H9 (cell line): ENCODE results near the gene TNIP3. TPM values are rescaled to one million over a fixed set of nuclear protein-coding genes. Genes with fewer than 3 reads are reported as not detected.

Experiments used
- DNase-seq: peaks from one replicate; pipeline ENCODE4 v3.0.0-alpha.2; 2017
- H2AFZ ChIP-seq: one replicate; pipeline ENCODE4 v1.6.1; 2013; ENCODE audit warnings: mild to moderate bottlenecking, low read length, control low read depth, moderate library complexity
- H2AK5ac ChIP-seq: 2 replicates; pipeline ENCODE4 v1.6.1; 2013; ENCODE audit warnings: low read length, control low read depth, mixed read lengths; ENCODE audit not compliant: insufficient read length
- H2BK120ac ChIP-seq: one replicate; pipeline ENCODE4 v1.6.1; 2013; ENCODE audit warnings: low read depth, mild to moderate bottlenecking, low read length, control low read depth, inconsistent platforms; ENCODE audit not compliant: poor library complexity, severe bottlenecking
- H2BK12ac ChIP-seq: 2 replicates; pipeline ENCODE4 v1.6.1; 2013; ENCODE audit warnings: low read length, control low read depth, mixed read lengths, low read depth; ENCODE audit not compliant: insufficient read length
- H2BK15ac ChIP-seq: 2 replicates; pipeline ENCODE4 v1.6.1; 2013; ENCODE audit warnings: low read depth, low read length, control low read depth
- H2BK20ac ChIP-seq: one replicate; pipeline ENCODE4 v1.6.1; 2013; ENCODE audit warnings: low read depth, mild to moderate bottlenecking, low read length, control low read depth, inconsistent platforms; ENCODE audit not compliant: poor library complexity, severe bottlenecking
- H2BK5ac ChIP-seq: 2 replicates; pipeline ENCODE4 v1.6.1; 2013; ENCODE audit warnings: low read length, control low read depth, mixed read lengths; ENCODE audit not compliant: insufficient read length
- H3K14ac ChIP-seq: 2 replicates; pipeline ENCODE4 v1.6.1; 2013; ENCODE audit warnings: low read length, control low read depth; ENCODE audit not compliant: insufficient read depth
- H3K18ac ChIP-seq: 2 replicates; pipeline ENCODE4 v1.6.1; 2013; ENCODE audit warnings: low read depth, mild to moderate bottlenecking, mixed read lengths, low read length, control low read depth; ENCODE audit not compliant: insufficient read length
- H3K23ac ChIP-seq: 2 replicates; pipeline ENCODE4 v1.6.1; 2013; ENCODE audit warnings: low read length, control low read depth, mixed read lengths, low read depth; ENCODE audit not compliant: insufficient read length
- H3K23me2 ChIP-seq: 2 replicates; pipeline ENCODE4 v1.6.1; 2013; ENCODE audit warnings: low read depth, mild to moderate bottlenecking, mixed read lengths, low read length, control low read depth; ENCODE audit not compliant: insufficient read length, poor library complexity, severe bottlenecking
- H3K27ac ChIP-seq: 2 replicates; pipeline ENCODE4 v1.5.1; 2013; ENCODE audit warnings: low read length, control low read depth, mixed read lengths, low read depth; ENCODE audit not compliant: insufficient read length
- H3K27me3 ChIP-seq: 2 replicates; pipeline ENCODE4 v1.6.1; 2013; ENCODE audit warnings: low read length, control low read depth, inconsistent platforms; ENCODE audit not compliant: insufficient read depth
- H3K4ac ChIP-seq: 2 replicates; pipeline ENCODE4 v1.6.1; 2013; ENCODE audit warnings: low read depth, mild to moderate bottlenecking, control low read depth, inconsistent platforms, low read length, moderate library complexity
- H3K4me1 ChIP-seq: 2 replicates; pipeline ENCODE4 v1.6.1; 2013; ENCODE audit warnings: low read length, control low read depth, inconsistent platforms; ENCODE audit not compliant: insufficient read depth
- H3K4me2 ChIP-seq: 2 replicates; pipeline ENCODE4 v1.6.1; 2013; ENCODE audit warnings: low read length, control low read depth, mixed read lengths; ENCODE audit not compliant: insufficient read length, insufficient read depth
- H3K56ac ChIP-seq: 2 replicates; pipeline ENCODE4 v1.6.1; 2013; ENCODE audit warnings: low read depth, mild to moderate bottlenecking, mixed read lengths, low read length, control low read depth; ENCODE audit not compliant: insufficient read length
- H3K79me1 ChIP-seq: 2 replicates; pipeline ENCODE4 v1.6.1; 2013; ENCODE audit warnings: low read depth, mild to moderate bottlenecking, moderate library complexity, low read length, control low read depth, inconsistent platforms; ENCODE audit not compliant: insufficient read depth, poor library complexity, severe bottlenecking
- H3K79me2 ChIP-seq: 2 replicates; pipeline ENCODE4 v1.6.1; 2013; ENCODE audit warnings: low read length, control low read depth, inconsistent platforms; ENCODE audit not compliant: insufficient read depth
- H3K9ac ChIP-seq: 2 replicates; pipeline ENCODE4 v1.6.1; 2013; ENCODE audit warnings: low read length, control low read depth, mixed read lengths; ENCODE audit not compliant: insufficient read length; ENCODE audit errors: extremely low read depth
- H3K9me3 ChIP-seq: one replicate; pipeline ENCODE4 v1.6.1; 2013; ENCODE audit warnings: low read depth, low read length, inconsistent platforms; ENCODE audit not compliant: control insufficient read depth
- H3T11ph ChIP-seq: one replicate; pipeline ENCODE4 v1.6.1; 2013; ENCODE audit warnings: mild to moderate bottlenecking, low read length, control low read depth, inconsistent platforms
- H4K20me1 ChIP-seq: one replicate; pipeline ENCODE4 v1.6.1; 2013; ENCODE audit not compliant: control insufficient read depth, insufficient read length, insufficient read depth
- H4K5ac ChIP-seq: 2 replicates; pipeline ENCODE4 v1.6.1; 2013; ENCODE audit warnings: low read depth, mild to moderate bottlenecking, mixed read lengths, low read length, control low read depth; ENCODE audit not compliant: insufficient read length
- H4K8ac ChIP-seq: replicated peaks from 2 replicates; pipeline ENCODE4 v1.6.1; 2013; ENCODE audit warnings: low read length, control low read depth, mixed read lengths, low read depth; ENCODE audit not compliant: insufficient read length
- H4K91ac ChIP-seq: 2 replicates; pipeline ENCODE4 v1.6.1; 2013; ENCODE audit warnings: low read depth, mild to moderate bottlenecking, moderate library complexity, mixed read lengths, low read length, control low read depth; ENCODE audit not compliant: insufficient read length
- H3K27ac Mint-ChIP-seq, 3 experiments: 2 replicates in 2 of 3; 3 replicates in 1 of 3; pipeline ENCODE4 v1.8.0; 2020 to 2021; ENCODE audit warnings: mixed read lengths in 3 of 3, mild to moderate bottlenecking in 1 of 3, moderate library complexity in 1 of 3
- H3K27me3 Mint-ChIP-seq: 2 replicates; pipeline ENCODE4 v1.8.0; 2021; ENCODE audit warnings: low read depth, mild to moderate bottlenecking, moderate library complexity, mixed read lengths
- H3K36me3 Mint-ChIP-seq, 3 experiments: 2 replicates in 2 of 3; 3 replicates in 1 of 3; pipeline ENCODE4 v1.8.0; 2020 to 2021; ENCODE audit warnings: low read depth in 3 of 3, mixed read lengths in 3 of 3; ENCODE audit not compliant: insufficient read depth in 1 of 3
- H3K4me1 Mint-ChIP-seq, 2 experiments: 2 replicates each; pipeline ENCODE4 v1.8.0; 2020; ENCODE audit warnings: mixed read lengths in 2 of 2
- H3K4me3 Mint-ChIP-seq, 2 experiments: 2 replicates in 1 of 2; 3 replicates in 1 of 2; pipeline ENCODE4 v1.8.0; 2020 to 2021; ENCODE audit warnings: mild to moderate bottlenecking in 2 of 2, mixed read lengths in 2 of 2, moderate library complexity in 1 of 2
- H3K9me3 Mint-ChIP-seq, 2 experiments: 2 replicates in 1 of 2; 3 replicates in 1 of 2; pipeline ENCODE4 v1.8.0; 2020; ENCODE audit warnings: mild to moderate bottlenecking in 2 of 2, mixed read lengths in 2 of 2, moderate library complexity in 1 of 2
- CTCF ChIP-seq: fragments of 200-600 bp; sonication (generic); conservative IDR thresholded peaks from 3 replicates; pipeline ENCODE4 v1.8.0; 2021; ENCODE audit warnings: antibody characterized with exemption, mild to moderate bottlenecking
- total RNA-seq: library from RNA; stranded (reverse); gene quantifications from 2 replicates; pipeline ENCODE4 v1.2.1, GENCODE V29; 2021

TNIP3 gene
- total RNA-seq, 1 experiment from 2014 or later: not detected

GRCh38 chr4:121143131-121143530, 21.0 kb downstream of the TNIP3 start:
- TF ChIP-seq CTCF: no peak

More at GRCh38 chr4:121143131-121143530, 21.0 kb downstream of the TNIP3 start:
- H3K79me2 ChIP-seq: no peaks in the 10 kb centered on the region
- no peaks in the 10 kb centered on the region for H3K23me2 ChIP-seq
- no peak overlapping the region for H3K23ac ChIP-seq
- no peaks in the 10 kb centered on the region for H3K4me1 ChIP-seq
- no peaks in the 10 kb centered on the region for H4K20me1 ChIP-seq
- H2AFZ ChIP-seq: no peak overlapping the region
- H3K27me3 ChIP-seq: no peaks in the 10 kb centered on the region
- H3K4me2 ChIP-seq: no peak overlapping the region
- no peak overlapping the region for H2BK120ac ChIP-seq
- DNase-seq: no peak
- H4K91ac ChIP-seq: no peak overlapping the region
- H2BK12ac ChIP-seq: no peak overlapping the region
- H3K36me3 Mint-ChIP-seq: no peaks in the 10 kb centered on the region
- H2BK5ac ChIP-seq: no peak overlapping the region
- no peak overlapping the region for H4K5ac ChIP-seq
- no peak overlapping the region for H3K27ac Mint-ChIP-seq
- H3K4me3 Mint-ChIP-seq: no peak overlapping the region
- H3K9ac ChIP-seq: no peak overlapping the region
- no peak overlapping the region for H4K8ac ChIP-seq
- no peak overlapping the region for H3K27ac ChIP-seq
- no peaks in the 10 kb centered on the region for H3K27me3 Mint-ChIP-seq
- H3K9me3 ChIP-seq: no peaks in the 10 kb centered on the region
- H3K18ac ChIP-seq: no peak overlapping the region
- no peaks in the 10 kb centered on the region for H3K4me1 Mint-ChIP-seq
- no peaks in the 10 kb centered on the region for H3K9me3 Mint-ChIP-seq
- H2BK20ac ChIP-seq: no peak overlapping the region
- no peaks in the 10 kb centered on the region for H3K79me1 ChIP-seq
- H2BK15ac ChIP-seq: no peak overlapping the region
- no peak overlapping the region for H3K56ac ChIP-seq
- H3K14ac ChIP-seq: no peak overlapping the region
- no peak overlapping the region for H3T11ph ChIP-seq
- no peak overlapping the region for H3K4ac ChIP-seq
- H2AK5ac ChIP-seq: no peak overlapping the region
